AG04450 (cell line): Measurements from ENCODE around the gene TBCD. TPM values are rescaled to one million over a fixed set of nuclear protein-coding genes. Genes with fewer than 3 reads are reported as not detected.

Experiments used
- CTCF ChIA-PET: fragments of 300-600, 350-600 bp; formaldehyde crosslinking; extraction: SDS; loops from one replicate; lab custom pipeline; 2022; ENCODE audit warnings: antibody characterized with exemption, inconsistent platforms; lab: Charles Lee
- POLR2A ChIA-PET: fragments of 350-600 bp; formaldehyde crosslinking; extraction: SDS; loops from one replicate; lab custom pipeline; 2021; ENCODE audit warnings: antibody characterized with exemption, inconsistent platforms; lab: Yijun Ruan, JAX
- DNase-seq: peaks from one replicate; pipeline ENCODE4 v3.0.0-alpha.2; 2011; ENCODE audit warnings: low read depth, low spot score
- H3K27ac ChIP-seq: one replicate; pipeline ENCODE4 v1.5.1; 2012; ENCODE audit warnings: low read depth, low read length, control low read depth
- H3K27me3 ChIP-seq: one replicate; pipeline ENCODE4 v1.6.0; 2012; ENCODE audit warnings: low read length; ENCODE audit not compliant: control insufficient read depth, insufficient read depth
- H3K4me3 ChIP-seq: 2 replicates; pipeline ENCODE4 v1.5.1; 2011; ENCODE audit warnings: mild to moderate bottlenecking, low read depth, low read length, control low read depth
- H3K9me3 ChIP-seq: 2 replicates; pipeline ENCODE4 v1.5.1; 2012; ENCODE audit warnings: low read length; ENCODE audit not compliant: control insufficient read depth, insufficient read depth
- CTCF ChIP-seq: IDR thresholded peaks from 2 replicates; pipeline ENCODE4 v1.5.1; 2011; ENCODE audit warnings: low read depth, low read length, control low read depth, inconsistent platforms
- polyA plus RNA-seq: library from polyadenylated mRNA; depleted of rRNA; stranded (reverse); fragments of >200 nt; gene quantifications from 2 replicates; pipeline ENCODE4 v1.2.3, GENCODE V29; 2011

TBCD gene
- polyA plus RNA-seq, 1 experiment = 28.5 TPM

GRCh38 chr17:82845163-82845807, 93.4 kb downstream of the TBCD start:
- ChIA-PET POLR2A (no interaction called here), CTCF (no interaction called here)
- no peak overlapping the region for H3K4me3 ChIP-seq
- no peak for TF ChIP-seq CTCF
- H3K27ac ChIP-seq = no peak overlapping the region
- H3K27me3 ChIP-seq = no peaks in the 10 kb centered on the region
- H3K9me3 ChIP-seq = no peaks in the 10 kb centered on the region; the same call in 1 of the 2 replicates
- DNase-seq = no peak

GRCh38 chr17:82846061-82846691, 94.3 kb downstream of the TBCD start:
- Histone ChIP-seq H3K27ac (no peak overlapping the region), H3K9me3 (no peaks in the 10 kb centered on the region; the same call in 1 of the 2 replicates), H3K4me3 (no peak overlapping the region), H3K27me3 (no peaks in the 10 kb centered on the region)
- no peak for TF ChIP-seq CTCF
- ChIA-PET CTCF (no interaction called here), POLR2A (no interaction called here)
- DNase-seq = no peak

- H3K4me3 ChIP-seq = peak overlapping the region; percentile 49
- no peak for TF ChIP-seq CTCF
- peak overlapping the region; percentile 86 for H3K27ac ChIP-seq
- CTCF ChIA-PET = interaction anchor here (0.8 kb wide), 1 partner anchor 66 kb away, joined by 3 read pairs; no protein-coding TSS in a partner anchor
- peak; percentile 47 for DNase-seq
- POLR2A ChIA-PET = interaction anchor here (0.8 kb wide), 1 partner anchor 19 kb away, joined by 4 read pairs; no protein-coding TSS in a partner anchor
- no peaks in the 10 kb centered on the region for H3K27me3 ChIP-seq
- no peaks in the 10 kb centered on the region; the same call in 1 of the 2 replicates for H3K9me3 ChIP-seq
Observed at GRCh38 chr17:82848022-82848592, 96.2 kb downstream of the TBCD start.

GRCh38 chr17:82849076-82849945, 97.4 kb downstream of the TBCD start:
- POLR2A ChIA-PET = no interaction called here
- no peaks in the 10 kb centered on the region for H3K27me3 ChIP-seq
- H3K9me3 ChIP-seq = no peaks in the 10 kb centered on the region; the same call in 1 of the 2 replicates
- DNase-seq = no peak
- no peak overlapping the region for H3K4me3 ChIP-seq
- no peak for TF ChIP-seq CTCF
- CTCF ChIA-PET = no interaction called here
- no peak overlapping the region for H3K27ac ChIP-seq
